ENCODE measurements around the gene GPR148.
"Not testable (repeated sequence)": the region's sequence is repeated elsewhere in the genome, so short reads cannot be mapped to it uniquely, and the experiment has no call there.

GPR148 gene, protein sequence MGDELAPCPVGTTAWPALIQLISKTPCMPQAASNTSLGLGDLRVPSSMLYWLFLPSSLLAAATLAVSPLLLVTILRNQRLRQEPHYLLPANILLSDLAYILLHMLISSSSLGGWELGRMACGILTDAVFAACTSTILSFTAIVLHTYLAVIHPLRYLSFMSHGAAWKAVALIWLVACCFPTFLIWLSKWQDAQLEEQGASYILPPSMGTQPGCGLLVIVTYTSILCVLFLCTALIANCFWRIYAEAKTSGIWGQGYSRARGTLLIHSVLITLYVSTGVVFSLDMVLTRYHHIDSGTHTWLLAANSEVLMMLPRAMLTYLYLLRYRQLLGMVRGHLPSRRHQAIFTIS

DNA sequence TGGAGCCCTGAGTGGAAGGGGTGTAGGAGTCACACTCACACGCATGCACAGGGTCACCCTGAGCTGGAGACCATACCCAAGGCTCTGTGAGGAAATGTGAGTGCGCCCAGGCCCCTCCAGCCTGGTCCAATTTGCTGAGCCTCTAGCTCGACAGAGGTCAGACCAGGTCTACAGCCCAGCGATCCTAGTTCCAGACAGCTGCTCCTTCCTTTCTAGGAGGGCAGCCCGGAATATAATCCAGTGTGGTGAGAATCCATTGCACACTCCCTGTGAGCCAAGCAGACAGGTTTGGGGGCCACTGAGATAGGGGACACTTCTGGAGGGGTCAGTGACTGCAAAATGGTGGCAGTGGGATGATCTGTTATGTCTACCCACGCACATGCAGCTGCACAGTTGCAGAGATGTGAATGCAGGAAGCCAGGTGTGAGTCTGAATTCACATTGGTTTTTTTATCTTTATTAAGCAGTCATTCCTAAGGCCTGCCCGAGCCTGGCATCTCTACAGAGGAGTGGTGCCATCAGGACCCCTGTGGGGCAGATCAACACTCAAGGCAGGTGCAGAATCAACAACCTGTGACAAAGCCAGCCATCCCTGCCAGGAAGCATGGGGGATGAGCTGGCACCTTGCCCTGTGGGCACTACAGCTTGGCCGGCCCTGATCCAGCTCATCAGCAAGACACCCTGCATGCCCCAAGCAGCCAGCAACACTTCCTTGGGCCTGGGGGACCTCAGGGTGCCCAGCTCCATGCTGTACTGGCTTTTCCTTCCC is at the start of gene GPR148:
TSS of gene GPR148 (plus strand) at position 522 of the 768 bp plus-strand sequence. CDS start at position 604, 82 bp downstream.
- no peak for DNase-seq (ENCODE audit: low read depth)

DNA sequence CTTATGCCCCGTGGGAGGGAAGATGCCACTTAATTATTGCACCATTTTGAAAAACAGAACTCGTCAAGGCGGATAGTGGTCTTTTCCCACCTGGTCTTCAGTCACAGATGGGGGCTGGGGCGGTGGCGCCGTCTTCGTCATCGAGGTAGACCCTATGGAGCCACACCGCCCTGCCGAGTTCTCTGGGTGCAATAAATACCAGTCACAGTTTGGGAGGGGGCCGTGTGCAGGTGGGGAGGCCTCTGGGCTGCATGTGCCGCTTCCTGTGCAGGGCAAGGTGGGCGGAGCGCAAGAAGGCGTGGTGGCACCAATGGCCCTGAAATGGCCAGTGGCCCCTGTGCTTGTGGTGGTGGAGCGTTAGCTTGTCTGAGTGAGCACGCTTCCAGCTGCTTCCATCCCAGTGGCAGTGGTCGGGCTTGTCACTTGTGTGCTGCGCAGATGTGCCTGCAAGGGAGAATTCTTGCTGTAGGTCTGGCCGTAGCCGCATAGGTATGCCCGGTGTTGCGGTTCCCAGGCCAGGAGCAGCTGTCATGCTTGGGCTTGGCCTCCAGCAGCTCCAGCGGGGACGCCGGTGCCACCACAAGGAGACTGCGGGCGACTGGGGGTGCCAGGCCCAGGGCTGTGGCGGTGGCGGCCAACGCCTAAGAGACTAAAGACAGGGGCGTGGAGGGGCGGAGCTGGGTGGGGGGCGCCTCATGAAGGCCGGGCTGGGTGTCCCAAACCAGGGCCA is 36.7 kb upstream of the GPR148 start:
- not testable (repeated sequence) for DNase-seq (ENCODE audit: low read depth)

DNA sequence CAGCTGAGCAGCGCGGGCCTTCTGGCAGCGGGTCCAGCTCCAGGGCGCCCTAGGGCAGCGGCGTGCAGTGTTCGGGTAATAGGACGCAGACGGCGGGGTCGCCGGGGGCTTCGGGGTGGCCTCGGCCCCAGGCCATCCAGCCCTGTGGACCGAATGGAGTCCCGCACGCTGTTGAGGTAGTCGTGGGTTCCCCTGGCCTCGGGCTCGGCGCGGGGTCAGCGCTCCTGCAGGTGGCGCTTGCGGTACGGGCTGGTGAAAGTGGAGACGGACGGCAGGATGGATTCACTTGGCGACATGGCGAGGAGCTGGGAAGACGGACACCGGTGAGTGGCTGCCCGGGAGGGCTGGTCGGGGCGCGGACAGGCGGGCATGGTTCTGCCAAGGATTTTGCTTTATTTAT is 35.4 kb upstream of the GPR148 start:
- not testable (repeated sequence) for DNase-seq (ENCODE audit: low read depth)

DNA sequence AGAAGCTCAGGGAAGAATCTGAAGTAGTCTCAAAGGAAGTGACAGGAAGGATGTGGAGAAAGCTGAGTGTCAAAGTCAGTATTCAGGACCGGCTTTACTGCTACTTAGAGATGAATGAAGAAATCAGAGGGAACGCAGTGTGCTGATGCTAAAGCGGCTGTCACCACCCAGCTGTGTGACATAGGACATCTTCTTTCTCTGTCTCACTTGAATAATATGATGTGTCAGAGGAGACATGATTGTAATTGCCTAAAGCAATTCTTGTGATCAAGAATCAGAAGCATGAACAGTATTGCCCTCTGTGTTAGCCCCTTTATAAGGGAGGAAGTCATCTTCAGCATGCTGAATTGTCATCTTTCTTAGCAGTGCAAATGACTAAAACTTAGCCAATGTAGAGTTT is 25.6 kb upstream of the GPR148 start:
- DNase-seq (ENCODE audit: low read depth) = not testable (repeated sequence)

DNA sequence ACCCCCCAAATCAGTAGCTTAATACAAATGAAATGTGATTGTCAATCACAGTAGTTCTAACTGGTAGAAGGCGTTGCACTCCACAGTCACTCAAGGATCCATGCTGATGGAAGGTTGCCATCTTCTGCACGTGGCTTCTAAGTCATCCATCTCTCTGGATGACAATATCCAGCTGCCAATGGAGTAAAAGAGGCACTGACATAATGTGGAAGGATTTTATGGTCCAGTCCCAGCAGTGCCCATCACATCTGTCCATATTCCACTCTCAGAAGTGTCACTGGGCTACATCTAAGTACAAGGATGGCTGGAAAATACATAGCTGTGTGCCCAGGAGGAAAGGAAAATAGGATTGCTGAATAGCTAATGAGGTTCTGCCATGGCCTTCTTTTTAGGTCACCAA is 14.1 kb upstream of the GPR148 start:
- not testable (repeated sequence) for DNase-seq (ENCODE audit: low read depth)

DNA sequence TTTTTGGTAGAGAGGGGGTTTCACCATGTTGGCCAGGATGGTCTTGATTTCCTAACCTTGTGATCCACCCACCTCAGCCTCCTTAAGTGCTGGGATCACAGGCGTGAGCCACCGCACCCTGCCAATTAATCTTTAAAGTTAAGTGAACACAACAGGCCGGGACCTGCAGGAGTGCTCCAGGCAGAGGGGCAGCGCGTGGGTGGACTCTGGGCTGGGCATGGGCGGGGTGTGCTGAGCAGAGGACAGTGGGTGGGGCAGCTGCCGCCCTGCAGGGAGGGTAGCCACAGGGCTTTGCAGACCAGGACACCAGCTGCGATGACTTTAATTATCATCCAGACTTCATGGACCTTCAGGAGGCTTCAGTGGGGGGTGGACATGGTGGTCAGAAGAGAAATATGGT is 8.8 kb upstream of the GPR148 start:
- no peak for DNase-seq (ENCODE audit: low read depth)

DNA sequence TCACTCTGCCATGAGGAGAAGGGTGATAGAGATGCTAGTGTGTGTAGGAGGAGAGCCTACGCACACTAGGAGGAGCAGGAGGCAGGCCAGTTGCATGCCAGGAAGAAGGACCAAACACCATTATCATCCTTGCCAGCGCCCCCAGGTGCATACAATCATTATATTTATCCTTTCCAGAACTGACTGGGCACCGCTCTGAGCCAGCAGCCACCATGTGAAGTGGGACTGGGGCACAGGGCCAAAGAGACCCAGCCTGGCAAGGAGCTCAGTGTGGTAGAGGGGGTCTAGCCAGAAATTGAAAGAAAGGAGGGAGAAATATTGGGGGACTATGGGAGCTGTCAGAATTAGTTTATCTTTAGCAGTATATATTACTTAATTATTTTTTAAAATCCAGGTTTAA is 8.3 kb upstream of the GPR148 start:
- no peak for DNase-seq (ENCODE audit: low read depth)

DNA sequence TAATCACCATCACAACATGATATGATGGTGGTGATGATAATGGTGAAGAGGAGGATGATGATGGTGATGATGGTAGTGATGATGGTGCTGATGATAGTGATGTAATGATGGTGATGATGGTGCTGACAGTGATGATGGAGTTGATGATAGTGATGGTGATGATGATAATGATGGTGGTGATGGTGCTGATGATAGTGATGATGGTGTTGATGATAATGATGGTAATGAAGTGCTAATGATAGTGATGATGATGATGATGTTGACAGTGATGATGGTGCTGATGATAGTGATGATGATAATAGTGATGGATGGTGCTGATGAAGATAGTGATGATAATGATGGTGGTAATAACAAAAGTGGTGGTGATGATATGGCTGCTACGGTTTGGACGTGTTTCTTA is 4.4 kb upstream of the GPR148 start:
- DNase-seq (ENCODE audit: low read depth) = no peak

DNA sequence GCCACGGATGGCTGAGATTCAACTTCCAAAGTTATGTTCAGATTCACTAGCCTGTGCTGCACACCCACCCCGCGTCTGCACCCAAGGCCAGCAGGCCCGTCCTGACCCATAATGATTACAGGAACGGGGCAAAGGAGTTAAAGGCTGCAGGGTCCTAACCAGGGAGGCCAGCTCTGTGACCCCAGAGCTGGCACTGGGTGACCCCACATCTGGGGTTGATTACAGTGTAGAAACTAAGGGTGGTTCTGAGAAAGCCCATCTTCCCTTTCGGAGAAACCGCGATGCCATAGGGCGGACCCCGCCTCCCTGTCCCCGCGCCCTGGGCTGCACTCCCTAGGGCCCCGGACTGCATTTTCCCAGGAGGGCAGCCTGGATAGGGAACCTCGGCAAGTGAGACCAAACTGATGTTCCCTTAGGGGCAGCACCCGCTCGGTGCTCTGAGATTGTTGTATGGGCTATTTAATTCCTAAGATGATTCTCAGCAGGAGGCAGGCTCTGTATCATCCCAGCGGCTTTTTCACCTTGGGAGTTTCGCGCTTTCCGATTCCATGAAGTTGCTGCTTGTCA is 2.2 kb upstream of the GPR148 start:
- no peak for DNase-seq (ENCODE audit: low read depth)

DNA sequence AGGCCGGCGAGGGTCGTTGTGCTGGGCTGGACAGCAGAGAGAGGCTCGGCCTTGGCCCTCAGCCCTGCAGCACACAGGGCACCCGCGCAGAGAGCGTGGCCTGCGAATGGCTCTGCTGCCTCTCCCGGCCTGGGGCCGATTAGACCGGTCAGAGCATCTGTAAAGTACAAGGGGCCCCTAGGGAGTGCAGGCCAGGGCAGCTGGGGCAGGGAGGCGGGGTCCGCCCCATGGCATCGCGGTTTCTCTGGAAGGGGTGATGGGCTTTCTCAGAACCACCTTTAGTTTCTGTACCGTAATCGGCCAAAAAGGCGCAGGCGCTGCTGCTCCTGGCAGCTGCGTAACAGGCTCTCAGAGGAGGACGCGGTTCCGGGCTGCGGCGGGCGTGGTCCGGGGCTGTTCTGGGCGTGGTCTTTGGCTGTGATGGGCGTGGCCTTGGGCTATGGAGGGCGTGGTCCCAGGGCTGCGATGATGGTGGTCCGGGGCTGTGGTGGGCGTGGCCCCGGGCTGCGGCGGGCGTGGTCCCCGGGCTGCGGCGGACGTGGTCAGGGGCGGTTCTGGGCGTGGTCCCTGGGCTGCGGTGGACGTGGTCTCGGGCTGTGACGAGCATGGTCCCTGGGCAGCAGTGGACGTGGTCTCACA is 1.5 kb upstream of the GPR148 start:
- DNase-seq (ENCODE audit: low read depth) = peak; percentile 0

DNA sequence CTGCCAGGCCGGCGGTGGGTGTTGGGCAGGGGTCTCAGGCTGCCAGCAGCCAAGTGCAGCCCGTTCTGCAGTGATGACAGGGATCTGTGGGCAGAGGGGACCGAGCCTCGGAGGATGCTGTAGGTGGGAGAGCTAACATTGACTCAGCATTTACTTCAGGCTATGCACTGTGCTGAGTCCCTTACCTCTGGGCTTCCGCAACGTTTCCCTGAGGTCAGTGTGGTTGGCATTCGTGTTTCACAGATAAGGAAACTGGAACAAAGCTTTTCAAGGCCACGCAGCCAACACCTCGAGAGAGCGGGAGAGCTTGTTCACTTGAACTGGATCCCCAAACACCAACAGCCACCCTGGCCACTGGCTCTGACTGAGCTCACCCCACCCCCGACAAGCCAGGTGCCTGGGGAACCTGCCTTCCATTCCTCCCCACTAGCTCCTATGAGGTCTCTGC is 839 bp upstream of the GPR148 start:
- DNase-seq (ENCODE audit: low read depth) = no peak

DNA sequence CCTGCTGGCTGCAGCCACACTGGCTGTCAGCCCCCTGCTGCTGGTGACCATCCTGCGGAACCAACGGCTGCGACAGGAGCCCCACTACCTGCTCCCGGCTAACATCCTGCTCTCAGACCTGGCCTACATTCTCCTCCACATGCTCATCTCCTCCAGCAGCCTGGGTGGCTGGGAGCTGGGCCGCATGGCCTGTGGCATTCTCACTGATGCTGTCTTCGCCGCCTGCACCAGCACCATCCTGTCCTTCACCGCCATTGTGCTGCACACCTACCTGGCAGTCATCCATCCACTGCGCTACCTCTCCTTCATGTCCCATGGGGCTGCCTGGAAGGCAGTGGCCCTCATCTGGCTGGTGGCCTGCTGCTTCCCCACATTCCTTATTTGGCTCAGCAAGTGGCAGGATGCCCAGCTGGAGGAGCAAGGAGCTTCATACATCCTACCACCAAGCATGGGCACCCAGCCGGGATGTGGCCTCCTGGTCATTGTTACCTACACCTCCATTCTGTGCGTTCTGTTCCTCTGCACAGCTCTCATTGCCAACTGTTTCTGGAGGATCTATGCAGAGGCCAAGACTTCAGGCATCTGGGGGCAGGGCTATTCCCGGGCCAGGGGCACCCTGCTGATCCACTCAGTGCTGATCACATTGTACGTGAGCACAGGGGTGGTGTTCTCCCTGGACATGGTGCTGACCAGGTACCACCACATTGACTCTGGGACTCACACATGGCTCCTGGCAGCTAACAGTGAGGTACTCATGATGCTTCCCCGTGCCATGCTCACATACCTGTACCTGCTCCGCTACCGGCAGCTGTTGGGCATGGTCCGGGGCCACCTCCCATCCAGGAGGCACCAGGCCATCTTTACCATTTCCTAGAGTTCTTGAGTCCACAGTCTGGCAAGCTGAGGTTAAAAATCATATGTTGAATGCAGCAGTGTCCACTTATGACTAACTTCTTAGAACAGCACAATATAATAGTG is 741 bp downstream of the GPR148 start:
- no peak for DNase-seq (ENCODE audit: low read depth)

DNA sequence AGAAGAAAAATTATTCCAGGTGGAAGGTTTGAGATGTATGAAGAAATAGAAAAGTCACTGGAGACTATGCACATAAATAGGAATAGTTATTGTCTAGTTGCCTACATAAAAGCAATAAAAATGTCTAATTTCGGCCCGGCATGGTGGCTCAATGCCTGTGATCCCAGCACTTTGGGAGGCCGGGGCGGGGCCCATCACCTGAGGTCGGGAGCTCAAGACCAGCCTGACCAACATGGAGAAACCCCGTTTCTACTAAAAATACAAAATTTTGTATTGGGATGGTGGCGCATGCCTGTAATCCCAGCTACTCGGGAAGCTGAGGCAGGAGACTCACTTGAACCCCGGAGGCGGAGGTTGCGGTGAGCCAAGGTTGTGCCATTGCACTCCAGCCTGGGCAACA is 3.4 kb downstream of the GPR148 start:
- not testable (repeated sequence) for DNase-seq (ENCODE audit: low read depth)

DNA sequence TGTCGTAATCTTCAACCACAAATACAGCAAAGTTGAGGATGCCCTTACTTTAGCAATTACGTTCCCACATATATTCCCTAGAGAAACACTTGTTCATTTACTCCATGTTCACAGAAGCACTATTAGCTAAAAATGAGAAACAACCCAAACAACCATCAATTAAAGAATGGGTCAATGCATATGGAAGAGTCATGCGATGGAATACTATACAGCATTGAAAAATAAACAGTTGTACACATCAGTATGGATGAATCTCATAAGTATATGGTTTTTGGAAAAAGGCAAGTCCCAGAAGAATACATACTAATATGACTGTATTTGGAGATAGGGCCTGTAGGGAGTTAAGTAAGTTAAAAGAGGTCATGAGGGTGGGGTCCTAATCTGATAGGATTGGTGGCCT is 6.3 kb downstream of the GPR148 start:
- no peak for DNase-seq (ENCODE audit: low read depth)

DNA sequence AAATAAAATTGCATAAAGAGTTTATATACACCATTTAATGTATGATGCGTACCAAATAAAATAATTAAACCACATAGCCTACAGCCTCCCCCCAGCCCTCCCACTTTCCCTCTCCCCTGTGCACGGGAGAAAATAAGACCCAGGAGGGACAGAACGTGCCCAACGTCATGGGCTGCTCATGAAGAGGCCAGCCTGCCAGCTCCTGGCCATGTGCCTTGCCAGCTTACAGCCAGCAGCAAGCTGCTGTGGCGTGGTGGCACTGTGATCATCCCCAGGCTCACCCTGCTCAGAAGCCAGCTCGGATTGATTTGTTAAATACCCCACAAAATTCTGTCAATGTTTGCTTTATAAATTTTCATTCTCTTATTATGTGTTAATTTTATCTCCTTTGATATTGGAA is 7.6 kb downstream of the GPR148 start:
- DNase-seq (ENCODE audit: low read depth) = no peak

DNA sequence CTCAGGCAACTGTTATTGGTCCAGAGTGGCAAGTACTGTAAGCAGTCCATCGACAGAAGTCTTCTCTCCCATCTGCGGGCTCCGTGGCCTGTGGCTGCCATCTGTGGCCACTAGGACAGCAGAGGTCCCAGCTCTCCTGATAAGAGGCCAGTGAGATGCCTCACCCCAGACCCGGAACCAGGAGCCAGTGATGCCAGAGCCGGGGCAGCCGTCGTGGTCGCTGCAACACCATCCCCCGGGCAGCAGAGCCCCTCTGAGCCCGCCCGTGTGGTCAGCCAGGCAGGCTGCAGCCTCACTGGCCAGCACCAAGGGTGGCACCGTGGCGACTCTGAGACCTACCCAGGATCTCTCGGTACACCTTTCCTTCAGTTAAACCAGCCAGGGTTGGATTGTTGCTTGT is 8.7 kb downstream of the GPR148 start:
- DNase-seq (ENCODE audit: low read depth) = no peak

DNA sequence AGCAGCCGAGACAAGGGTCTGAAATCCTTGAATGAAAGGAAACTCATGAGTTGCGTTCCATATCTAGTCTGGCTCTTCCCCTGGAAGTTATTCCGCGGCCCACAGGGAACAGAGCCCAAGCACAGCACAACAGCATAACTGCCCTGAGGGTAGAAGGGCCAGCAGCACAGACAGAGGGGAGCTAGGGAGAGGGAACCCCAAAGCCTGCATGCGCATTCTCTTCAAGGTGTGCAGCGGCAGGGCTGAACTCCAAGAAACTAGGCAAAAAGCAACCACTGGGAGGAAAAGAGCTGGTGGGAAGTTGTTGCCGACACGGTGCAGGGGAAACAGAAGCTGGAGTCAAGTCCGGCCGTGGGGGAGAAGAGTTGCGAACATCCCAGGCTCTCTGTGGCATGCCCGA is 11.8 kb downstream of the GPR148 start:
- DNase-seq (ENCODE audit: low read depth) = no peak

DNA sequence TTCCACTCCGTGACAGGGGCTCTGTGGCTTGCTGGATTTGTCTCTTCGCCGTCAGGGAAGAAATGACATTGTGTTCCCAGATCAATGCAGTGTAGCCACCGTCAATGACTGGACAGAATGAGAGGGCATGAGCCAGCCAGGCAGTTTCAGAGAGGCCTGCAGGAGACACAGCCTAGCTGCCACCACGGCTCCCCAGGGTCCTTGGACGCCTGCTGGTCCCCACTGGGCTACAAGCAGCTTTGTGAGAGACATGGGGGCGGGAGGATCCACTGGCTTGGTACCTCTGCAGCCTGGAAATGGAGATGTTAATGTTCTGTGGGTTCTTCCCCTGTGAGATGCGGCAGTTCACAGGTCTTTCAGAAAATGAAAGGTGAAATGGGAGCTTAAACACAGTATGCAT is 14.4 kb downstream of the GPR148 start:
- no peak for DNase-seq (ENCODE audit: low read depth)

DNA sequence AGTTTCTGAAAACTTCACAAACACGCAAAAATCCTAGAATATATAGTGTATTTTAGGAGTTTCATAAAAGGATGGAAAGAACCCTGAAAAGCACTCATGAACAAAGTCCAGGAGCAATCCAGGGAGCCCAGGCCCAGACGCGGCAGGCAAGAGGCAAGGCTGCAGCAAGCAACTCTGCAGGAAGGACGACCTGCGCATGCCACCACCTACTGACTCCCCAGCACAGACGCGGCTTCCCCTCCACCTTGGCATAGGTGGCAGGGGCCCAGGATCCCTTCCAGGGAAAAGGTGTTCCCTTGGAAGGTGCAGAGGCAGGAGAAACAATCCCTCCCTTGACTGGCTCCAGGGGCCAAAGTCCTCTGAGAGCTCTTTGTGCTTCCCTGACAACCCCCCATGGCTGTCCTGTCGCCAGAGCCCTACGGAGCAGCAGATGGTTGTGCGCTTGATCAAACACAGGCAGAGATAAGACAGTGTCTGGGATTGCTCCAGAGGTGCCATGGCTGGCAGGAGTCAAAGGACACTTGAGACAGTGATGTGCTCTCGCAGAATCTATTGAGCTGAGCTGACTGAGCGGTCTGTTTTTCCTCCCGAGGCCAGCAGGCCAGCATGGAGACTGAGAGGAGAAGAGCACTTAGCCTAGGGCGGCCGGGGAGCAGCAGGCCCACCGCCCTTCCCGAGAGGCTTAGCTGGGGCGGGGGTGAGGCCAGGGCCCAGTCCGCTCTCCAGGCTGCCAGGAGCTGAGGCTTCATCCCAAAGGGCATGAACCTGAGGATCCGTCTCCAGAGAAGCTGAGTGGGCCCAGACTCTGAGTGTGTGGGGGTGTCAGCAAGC is 15.6 kb downstream of the GPR148 start:
- no peak for DNase-seq (ENCODE audit: low read depth)

DNA sequence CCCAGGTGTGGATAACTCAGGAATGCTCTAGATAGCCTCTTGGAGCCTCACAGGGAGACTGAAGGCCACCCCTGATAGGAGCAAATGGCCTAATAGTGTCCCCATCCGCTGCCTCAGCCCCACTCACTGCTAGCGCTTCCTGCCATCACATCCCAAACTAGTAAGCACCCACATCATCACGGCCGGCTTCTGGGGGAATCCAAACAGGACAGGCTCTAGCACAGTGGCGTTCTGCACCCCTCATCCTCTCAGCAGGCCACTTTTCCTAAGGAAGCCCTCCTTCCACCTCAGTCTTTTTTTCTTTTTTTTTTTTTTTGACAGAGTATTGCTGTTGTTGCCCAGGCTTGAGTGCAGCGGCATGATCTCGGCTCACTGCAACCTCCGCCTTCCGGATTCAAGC is 20.2 kb downstream of the GPR148 start:
- no peak for DNase-seq (ENCODE audit: low read depth)
